GM13976 (cell line): ENCODE data around the gene USHBP1.

ENCODE experiments used
- DNase-seq: peaks from one replicate; pipeline ENCODE4 v3.0.0; 2012; ENCODE audit warnings: low spot score
- CTCF ChIP-seq: IDR thresholded peaks from 2 replicates; pipeline ENCODE4 v1.5.1; 2012; ENCODE audit warnings: borderline replicate concordance, mild to moderate bottlenecking; ENCODE audit not compliant: insufficient read depth; ENCODE audit errors: extremely low read depth, missing control alignments, control extremely low read depth
- in situ Hi-C: fragments of 300-500 bp; cut with MboI; formaldehyde crosslinking; loops from one replicate; pipeline ENCODE4 v1.12.0; 2022; ENCODE audit warnings: low sequenced_read_pairs, mixed read lengths, inconsistent platforms; ENCODE audit not compliant: unreplicated experiment

The USHBP1 gene

GRCh38 chr19:17200408-17201079, 64.0 kb downstream of the USHBP1 start:
- in situ Hi-C loops = no loop called here
- no peak for TF ChIP-seq CTCF

More at GRCh38 chr19:17200408-17201079, 64.0 kb downstream of the USHBP1 start:
- DNase-seq = no peak
